ENCODE measurements around the gene UVRAG.

DNA sequence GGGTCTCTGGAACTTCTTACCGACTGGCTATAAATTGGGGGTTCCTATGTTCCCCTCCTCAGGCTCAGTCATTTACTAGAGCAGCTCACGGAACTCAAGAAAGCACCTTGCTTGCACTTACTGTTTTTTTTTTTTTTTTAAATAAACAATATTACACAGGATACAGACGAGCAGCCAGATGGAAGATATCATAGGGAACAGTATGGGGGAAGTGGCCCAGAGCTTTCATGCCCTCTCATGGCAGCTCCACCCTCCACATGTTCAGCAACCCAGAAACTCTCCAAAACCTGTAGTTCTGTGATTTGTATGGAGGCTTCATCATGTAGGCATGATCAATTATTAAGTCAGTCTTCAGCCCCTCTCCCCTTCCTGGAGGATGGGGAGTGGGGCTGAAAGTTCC is 7.5 kb downstream of the UVRAG start:
- TF ChIP-seq POLR2A (IDR thresholded peaks at IDR 0.05; ENCODE audit: low read depth, low read length) (no peak), TAF1 (IDR thresholded peaks at IDR 0.05; ENCODE audit: low read depth, low read length) (no peak), POLR2AphosphoS5 (IDR thresholded peaks at IDR 0.05; ENCODE audit: low read depth, low read length) (no peak), SPI1 (IDR thresholded peaks at IDR 0.05; ENCODE audit: low read depth, low read length) (0 out of 2 replicates have a peak, but pooled peaks have one; percentile 9), POU2F2 (IDR thresholded peaks at IDR 0.05; ENCODE audit: low read depth, low read length) (no peak), PAX5 (IDR thresholded peaks at IDR 0.05; ENCODE audit: insufficient read depth, low read length, severe bottlenecking) (no peak)

All from GM12891 (cell line).